HG03175 (cell line): ENCODE data around the gene CCDC197.

Source experiments
- ATAC-seq: cut with Tn5 transposase; IDR thresholded peaks from one replicate; pipeline ENCODE4 v1.9.1; 2021; ENCODE audit warnings: mild to moderate bottlenecking, moderate library complexity; ENCODE audit not compliant: unreplicated experiment

The CCDC197 gene

DNA sequence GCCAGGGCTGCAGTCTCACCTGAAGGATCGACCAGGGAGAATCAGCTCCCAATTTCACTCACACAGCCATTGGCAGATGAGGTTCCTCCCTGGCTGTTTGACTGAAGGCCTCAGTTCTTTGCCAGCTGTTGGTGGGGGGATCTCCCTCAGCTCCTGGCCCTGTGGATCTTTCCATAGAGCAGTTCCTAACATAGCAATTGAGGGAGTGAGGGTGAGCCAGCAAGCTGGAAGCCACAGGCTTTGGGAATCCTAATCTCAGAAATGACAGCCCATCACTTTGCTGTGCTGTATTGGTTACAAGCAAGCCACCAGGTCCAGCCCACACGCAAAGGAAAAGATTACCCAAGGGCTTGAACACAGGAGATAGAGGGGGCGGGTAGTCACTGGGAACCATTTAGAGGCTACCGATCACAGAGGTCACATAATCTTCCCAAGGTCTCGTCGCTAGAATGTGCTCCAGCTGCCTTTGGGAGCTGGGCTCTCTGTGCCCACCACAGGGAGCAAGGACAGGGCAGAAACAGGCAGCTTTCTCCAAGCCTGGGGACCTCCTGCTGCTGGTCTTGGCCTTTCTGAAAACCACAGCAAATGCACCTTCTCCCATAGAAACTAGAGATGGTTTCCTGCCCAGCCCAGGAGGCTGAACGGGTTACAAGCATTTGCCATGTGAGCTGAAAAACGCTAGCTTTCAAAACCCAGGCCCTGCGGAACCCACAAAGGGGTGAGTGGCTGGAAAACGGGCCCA lies 24.5 kb downstream of the CCDC197 start:
- ATAC-seq = no peak

DNA sequence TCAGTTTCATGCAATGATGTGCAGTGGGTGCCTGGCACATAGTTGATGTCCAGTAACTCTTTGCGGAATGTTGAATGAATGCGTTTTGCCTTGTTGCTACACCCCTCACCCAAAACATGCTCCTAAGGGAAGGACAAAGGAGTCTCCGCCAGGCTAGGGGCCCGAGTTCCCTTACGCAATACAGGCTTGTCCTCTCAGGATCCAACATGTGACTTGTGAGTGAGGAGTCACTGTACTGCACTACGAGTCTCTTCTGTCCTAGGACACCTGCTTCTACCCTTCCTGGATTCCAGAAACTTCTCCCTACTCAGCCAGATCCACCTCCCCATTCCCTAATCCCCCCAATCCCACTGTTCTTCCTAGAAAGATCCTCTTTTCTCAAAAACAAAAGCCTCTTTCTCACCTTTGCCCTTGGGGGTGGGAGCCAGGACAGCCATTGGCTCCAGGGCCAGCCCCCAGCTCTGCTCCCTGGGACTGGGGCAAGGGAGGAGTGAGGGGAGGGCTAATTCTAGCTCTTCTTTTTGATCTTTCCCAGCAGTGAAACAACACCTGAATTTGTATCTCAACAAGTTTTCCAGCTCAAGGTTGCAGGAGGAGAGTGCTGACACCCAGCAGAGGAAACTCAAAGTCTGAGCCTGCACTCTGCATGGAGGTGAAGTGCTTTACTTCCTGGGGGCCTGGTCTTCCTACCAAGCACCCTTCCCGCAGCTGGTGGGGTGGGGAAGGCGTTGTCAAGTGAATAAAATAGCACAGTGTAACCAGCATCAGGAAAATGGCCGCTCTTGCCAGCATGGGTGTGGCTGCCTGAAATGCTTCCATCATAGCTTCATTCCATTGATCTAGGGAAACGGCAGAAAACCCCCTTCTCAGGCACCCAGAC lies 25.7 kb downstream of the CCDC197 start:
- ATAC-seq = no peak

DNA sequence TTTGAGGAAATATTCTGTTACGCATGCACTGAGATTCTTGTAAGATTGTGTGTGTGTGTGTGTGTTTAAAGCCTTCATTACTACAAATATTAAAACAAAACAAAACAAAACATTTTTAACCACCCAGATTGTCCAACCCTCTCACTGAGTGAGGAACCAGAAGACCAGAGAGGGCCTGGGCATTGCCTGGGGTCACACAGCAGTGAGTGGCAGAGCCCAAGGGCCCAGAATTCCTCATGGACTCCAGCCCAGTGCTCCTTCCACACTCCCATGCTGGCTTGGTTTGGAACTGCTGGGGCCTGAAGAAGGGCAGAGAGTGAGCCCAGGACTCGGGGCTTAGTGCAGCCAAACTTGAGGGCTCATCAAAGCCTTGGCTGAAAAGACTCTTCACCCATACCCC lies 27.4 kb downstream of the CCDC197 start:
- ATAC-seq = no peak

GRCh38 chr14:94025720-94026119 lies 28.6 kb downstream of the CCDC197 start:
- ATAC-seq = no peak

- ATAC-seq = peak; percentile 100
Measured at GRCh38 chr14:94026173-94026888, 29.2 kb downstream of the CCDC197 start, which contains the start of gene OTUB2. Gene OTUB2 (plus strand): TSS chr14:94026340. CDS start chr14:94026538, 198 bp downstream.

- ATAC-seq = no peak
Measured at GRCh38 chr14:94026889-94027469, 29.9 kb downstream of the CCDC197 start.

- no peak for ATAC-seq
Measured at GRCh38 chr14:94027566-94028449, 30.7 kb downstream of the CCDC197 start.

- ATAC-seq = no peak
Measured at GRCh38 chr14:94028450-94028826, 31.3 kb downstream of the CCDC197 start.

- no peak for ATAC-seq
Measured at GRCh38 chr14:94029265-94029664, 32.2 kb downstream of the CCDC197 start.

DNA sequence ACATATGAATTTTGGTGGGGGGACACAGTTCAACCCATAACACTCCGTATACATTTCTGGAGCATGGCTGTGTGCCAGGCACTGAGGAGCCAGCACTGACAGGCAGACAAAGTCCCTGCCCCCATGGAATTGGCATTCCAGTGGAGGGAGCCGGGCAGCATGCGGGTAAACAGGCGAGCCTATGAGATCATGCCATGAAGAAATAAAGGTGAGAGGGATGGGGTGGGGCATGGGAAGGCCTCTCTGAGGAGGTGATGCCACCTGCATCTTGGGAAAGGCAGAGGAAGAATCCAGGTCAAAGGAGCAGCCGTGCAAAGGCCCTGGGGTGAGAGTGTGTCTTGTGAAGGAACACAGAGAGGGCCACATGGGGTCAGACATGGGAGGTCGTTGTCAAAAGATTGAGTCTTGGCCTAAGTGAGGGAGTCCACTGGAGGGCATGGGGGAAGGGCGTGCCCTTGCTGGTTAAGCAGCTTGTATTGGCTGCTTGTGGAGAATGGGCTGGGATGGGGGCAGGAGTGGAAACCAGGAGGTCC lies 32.6 kb downstream of the CCDC197 start:
- no peak for ATAC-seq

DNA sequence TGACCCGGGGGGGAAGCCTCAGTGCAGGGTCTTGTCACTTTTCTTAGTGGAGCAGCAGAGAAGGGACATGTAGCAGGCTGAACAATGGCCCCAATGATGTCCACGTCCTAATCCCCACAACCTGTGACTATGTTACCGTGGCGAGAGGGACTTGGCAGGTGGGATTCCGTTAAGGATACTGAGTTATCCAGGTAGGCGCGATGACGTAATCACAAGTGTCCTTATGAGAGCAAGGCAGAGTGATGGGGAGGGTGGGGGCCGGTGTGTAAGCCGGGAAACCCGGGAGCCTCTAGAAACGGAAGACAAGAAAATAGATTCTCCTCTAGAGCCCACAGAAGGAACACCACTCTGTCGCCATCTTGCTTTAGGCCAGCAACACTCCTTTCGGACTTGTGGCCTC lies 33.5 kb downstream of the CCDC197 start:
- ATAC-seq = no peak

- no peak for ATAC-seq
Measured at GRCh38 chr14:94031161-94031882, 34.2 kb downstream of the CCDC197 start.

DNA sequence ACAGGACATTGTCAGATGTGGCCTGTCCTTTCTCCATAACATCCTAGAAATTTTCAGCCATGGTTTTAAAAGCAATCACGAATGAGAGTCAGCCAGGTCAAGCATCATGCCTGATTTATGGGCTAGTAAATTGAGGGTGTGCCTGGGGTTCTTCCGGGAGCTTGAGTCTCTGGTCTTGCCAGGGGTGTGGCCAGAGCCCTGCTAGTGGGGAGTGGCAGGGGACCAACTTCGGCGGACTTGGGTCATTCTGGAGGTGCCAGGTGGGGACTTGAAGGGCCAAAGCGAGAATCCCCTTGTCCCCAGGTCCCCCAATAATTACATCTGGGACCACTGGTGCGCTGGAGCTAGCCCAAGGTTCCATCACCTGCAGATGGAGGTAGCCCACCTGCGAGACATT lies 34.8 kb downstream of the CCDC197 start:
- no peak for ATAC-seq

GRCh38 chr14:94034886-94035285 lies 37.8 kb downstream of the CCDC197 start:
- no peak for ATAC-seq

GRCh38 chr14:94036313-94037167 lies 39.4 kb downstream of the CCDC197 start:
- ATAC-seq = peak; percentile 93

- ATAC-seq = no peak
Measured at GRCh38 chr14:94037954-94038353, 40.9 kb downstream of the CCDC197 start.

- no peak for ATAC-seq
Measured at GRCh38 chr14:94038510-94038909, 41.4 kb downstream of the CCDC197 start.

GRCh38 chr14:94038921-94039629 lies 42.0 kb downstream of the CCDC197 start:
- no peak for ATAC-seq
